Stimulated activated CD8-positive, alpha-beta memory T cell treated with anti-CD3 and anti-CD28 coated beads, Interleukin-12 subunit alpha, Interleukin-12 subunit beta, amount 100 ng/mL, for 24 hours (primary cell): ENCODE data around the gene PEAR1.
"Not testable (repeated sequence)": the region's sequence is repeated elsewhere in the genome, so short reads cannot be mapped to it uniquely, and the experiment has no call there.

Experiments
- DNase-seq: peaks from one replicate; pipeline ENCODE4 v3.0.0-alpha.2; 2020; ENCODE audit errors: extremely low read depth

PEAR1 gene

GRCh38 chr1:156922986-156923669, 29.6 kb downstream of the PEAR1 start:
- DNase-seq, result no peak

- no peak for DNase-seq
Measured at GRCh38 chr1:156923670-156924477, 30.4 kb downstream of the PEAR1 start.

GRCh38 chr1:156924478-156925153, 31.1 kb downstream of the PEAR1 start:
- no peak for DNase-seq

- no peak for DNase-seq
Measured at GRCh38 chr1:156925154-156926010, 31.9 kb downstream of the PEAR1 start.

- peak; percentile 17 for DNase-seq
Measured at GRCh38 chr1:156926175-156926574, 32.7 kb downstream of the PEAR1 start.

- not testable (repeated sequence) for DNase-seq
Measured at GRCh38 chr1:156926695-156927094, 33.2 kb downstream of the PEAR1 start.

GRCh38 chr1:156927215-156928042, 33.9 kb downstream of the PEAR1 start:
- peak; percentile 19 for DNase-seq

GRCh38 chr1:156928043-156928602, 34.6 kb downstream of the PEAR1 start:
- DNase-seq, result no peak

- no peak for DNase-seq
Measured at GRCh38 chr1:156929596-156930238, 36.2 kb downstream of the PEAR1 start.

GRCh38 chr1:156930483-156930882, 37.0 kb downstream of the PEAR1 start:
- no peak for DNase-seq

- no peak for DNase-seq
Measured at GRCh38 chr1:156931211-156931952, 37.9 kb downstream of the PEAR1 start.

GRCh38 chr1:156931974-156932710, 38.6 kb downstream of the PEAR1 start:
- DNase-seq, result no peak

GRCh38 chr1:156933136-156933535, 39.6 kb downstream of the PEAR1 start:
- no peak for DNase-seq

- DNase-seq, result no peak
Measured at GRCh38 chr1:156935505-156936128, 42.1 kb downstream of the PEAR1 start.

GRCh38 chr1:156936191-156936590, 42.7 kb downstream of the PEAR1 start:
- DNase-seq, result no peak

GRCh38 chr1:156936721-156937220, 43.3 kb downstream of the PEAR1 start:
- no peak for DNase-seq

GRCh38 chr1:156937883-156938282, 44.4 kb downstream of the PEAR1 start:
- DNase-seq, result no peak

- DNase-seq, result no peak
Measured at GRCh38 chr1:156938813-156939212, 45.3 kb downstream of the PEAR1 start.
